KOPT-K1 (cell line): ENCODE results near the gene GRID1.
"Not testable (repeated sequence)": the region's sequence is repeated elsewhere in the genome, so short reads cannot be mapped to it uniquely, and the experiment has no call there.

Source experiments
- H3K27ac ChIP-seq: fragments of 200-600 bp; sonication (generic); 2 replicates; pipeline ENCODE4 v1.5.1; 2016; ENCODE audit warnings: antibody characterized with exemption, mild to moderate bottlenecking, low read depth, low read length; ENCODE audit not compliant: poor library complexity, severe bottlenecking
- H3K36me3 ChIP-seq: fragments of 200-600 bp; sonication (generic); 2 replicates; pipeline ENCODE4 v1.5.1; 2017; ENCODE audit warnings: antibody characterized with exemption, mild to moderate bottlenecking, low read length, moderate library complexity; ENCODE audit not compliant: insufficient read depth
- H3K9me3 ChIP-seq: fragments of 200-600 bp; sonication (generic); 2 replicates; pipeline ENCODE4 v1.5.1; 2017; ENCODE audit warnings: antibody characterized with exemption, low read length, mild to moderate bottlenecking; ENCODE audit not compliant: insufficient read depth, poor library complexity, severe bottlenecking

GRID1 gene

DNA sequence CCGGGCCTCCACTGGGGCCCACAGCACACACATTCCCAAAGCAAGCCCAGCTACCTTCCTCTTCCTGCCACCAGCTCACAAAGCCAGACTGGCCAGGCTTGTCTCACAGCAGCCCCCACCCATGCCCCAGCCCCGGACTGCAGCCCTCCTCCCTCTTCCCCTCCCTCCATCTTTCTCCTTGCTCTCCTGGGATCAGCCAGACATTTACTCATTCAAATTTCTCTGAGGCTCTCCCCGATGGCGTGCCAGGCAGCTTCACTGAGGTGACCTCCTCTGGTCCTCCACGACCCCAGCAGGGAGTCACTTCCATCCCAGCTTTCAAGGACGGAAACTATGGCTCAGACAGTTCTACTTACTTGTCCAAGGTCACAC is 187.5 kb downstream of the GRID1 start:
- no peaks in the 10 kb centered on the region for H3K36me3 ChIP-seq
- H3K9me3 ChIP-seq: no peaks in the 10 kb centered on the region
- no peak overlapping the region for H3K27ac ChIP-seq

DNA sequence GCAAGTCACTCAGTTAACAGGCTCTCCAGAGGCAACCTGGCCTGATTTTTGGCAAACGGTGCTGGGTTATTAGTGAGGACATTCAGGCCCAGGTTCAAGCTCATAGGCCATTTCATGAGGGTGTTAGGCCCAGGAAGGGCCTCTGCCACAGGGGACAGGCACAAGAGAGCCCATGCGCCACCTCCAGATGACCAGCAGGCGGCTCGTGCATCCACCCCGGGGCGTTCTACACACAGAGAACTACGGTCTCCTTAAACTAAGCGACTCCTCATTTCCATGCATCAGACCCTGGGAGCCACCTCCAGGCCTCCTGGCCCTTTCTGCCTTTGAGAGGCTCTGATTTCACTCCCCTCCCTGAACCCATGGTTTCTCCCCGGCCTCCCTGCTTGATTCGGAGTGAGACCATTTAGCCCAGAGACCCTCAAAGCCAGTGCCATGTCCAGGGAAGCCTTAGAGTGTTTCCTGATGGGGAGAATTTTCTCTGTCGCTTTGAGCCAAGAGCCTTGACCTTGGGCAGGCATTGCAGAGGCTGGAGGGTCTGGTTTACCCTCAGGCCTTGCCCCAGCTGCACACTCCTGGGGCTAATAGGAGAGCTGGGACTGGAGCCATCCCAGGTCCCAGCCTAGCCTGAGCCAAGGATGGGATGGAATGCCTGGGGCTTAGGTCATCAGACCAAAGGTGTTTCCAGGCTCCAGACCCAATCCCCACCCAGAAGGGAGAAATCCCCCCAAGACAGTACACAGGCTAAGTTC is 188.0 kb downstream of the GRID1 start:
- Histone ChIP-seq H3K27ac (no peak overlapping the region), H3K9me3 (no peaks in the 10 kb centered on the region), H3K36me3 (no peaks in the 10 kb centered on the region)

DNA sequence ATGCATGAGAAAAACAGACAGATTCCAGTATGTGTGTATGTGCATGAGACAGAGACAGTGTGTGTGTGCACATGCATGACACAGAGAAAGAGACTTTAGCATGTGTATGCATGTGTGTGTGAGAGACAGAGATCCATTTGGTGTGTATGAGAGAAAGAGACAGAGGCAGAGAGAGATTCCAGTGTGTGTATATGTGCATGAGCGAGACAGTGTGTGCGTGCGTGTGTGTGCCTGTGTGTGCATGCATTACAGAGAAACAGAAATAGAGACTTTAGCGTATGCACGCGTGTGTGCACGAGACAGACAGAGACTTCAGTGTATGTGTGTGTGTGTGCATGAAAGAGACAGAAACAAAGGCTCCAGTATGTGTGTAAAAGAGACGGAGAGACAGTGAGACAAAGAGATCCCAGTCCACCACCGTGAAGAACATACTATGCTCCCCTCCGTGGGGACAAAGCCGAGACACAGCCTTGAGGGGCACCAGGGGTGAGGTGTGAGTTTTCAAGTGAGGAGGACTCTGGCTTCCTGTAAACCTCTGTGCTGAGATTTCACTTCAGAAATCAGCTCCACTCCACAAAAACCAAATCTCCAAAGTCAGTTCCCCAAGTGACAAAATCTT is 188.9 kb downstream of the GRID1 start:
- Histone ChIP-seq H3K27ac (no peak overlapping the region), H3K36me3 (no peaks in the 10 kb centered on the region), H3K9me3 (no peaks in the 10 kb centered on the region)

DNA sequence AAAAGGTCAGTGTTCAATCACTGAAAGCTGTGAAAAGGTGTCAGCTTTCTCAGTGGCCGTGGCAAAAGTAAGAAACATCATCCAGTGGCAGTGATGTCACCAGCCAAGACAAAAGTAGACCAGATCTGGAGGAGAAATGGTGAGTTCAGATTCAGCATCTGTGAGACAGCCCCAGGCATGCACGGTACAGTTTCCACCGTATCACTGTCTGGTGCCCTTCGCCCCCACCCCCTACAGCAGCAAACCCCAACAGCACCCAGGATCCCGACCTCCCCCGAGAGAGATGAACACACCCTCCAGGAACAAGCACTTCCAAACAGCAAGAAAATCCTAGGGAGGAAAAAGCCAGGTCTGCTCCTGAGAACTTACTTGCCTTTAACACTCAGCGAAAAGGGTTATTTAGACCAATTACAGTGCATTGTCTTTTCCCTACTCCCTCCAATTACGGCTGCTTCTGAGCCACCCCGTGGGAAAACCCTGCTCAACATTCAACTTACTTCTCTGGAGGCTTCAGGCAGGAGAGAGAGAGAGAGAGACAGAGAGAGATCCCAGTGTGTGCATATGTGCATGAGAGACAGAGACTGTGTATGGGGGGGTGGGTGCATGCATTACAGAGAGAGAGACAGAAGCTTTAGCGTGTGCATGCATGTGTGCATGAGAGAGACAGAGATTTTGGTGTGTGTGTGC is 189.6 kb downstream of the GRID1 start:
- Histone ChIP-seq H3K9me3 (no peaks in the 10 kb centered on the region), H3K27ac (no peak overlapping the region), H3K36me3 (no peaks in the 10 kb centered on the region)

DNA sequence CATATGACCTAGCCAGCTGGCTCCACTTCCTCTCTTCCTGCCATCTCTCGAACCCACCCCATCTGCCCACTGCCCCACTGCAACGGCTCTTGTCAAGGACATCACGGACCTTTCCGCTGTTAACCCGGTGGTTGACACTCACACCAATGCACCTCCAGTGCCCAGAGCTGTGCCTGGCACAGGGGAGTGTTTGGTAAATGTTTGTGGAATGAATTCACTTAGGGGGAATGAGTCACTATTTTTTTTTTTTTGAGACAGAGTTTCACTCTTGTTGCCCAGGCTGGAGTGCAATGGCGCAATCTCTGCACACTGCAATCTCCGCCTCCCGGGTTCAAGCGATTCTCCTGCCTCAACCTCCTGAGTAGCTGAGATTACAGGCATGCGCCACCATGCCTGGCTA is 191.1 kb downstream of the GRID1 start:
- not testable (repeated sequence) for H3K9me3 ChIP-seq, H3K36me3 ChIP-seq, H3K27ac ChIP-seq

DNA sequence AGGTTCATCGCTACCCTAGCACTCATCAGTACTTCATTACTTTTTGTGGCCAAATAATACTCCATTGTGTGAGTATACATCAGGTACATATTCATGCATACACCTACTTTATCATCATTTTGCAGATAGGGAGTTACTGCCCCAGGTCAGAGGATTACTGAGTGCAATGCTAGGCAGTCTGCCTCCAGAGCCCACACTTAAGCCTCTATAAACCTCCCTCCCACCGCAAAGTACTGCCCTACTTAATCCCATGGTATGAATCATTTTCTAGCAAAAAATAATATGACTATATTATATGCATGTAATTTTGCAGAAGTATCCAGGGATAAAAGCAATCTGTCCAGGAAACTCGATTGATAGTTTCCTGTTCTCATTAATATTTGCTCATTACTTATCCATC is 194.3 kb downstream of the GRID1 start:
- Histone ChIP-seq H3K27ac (no peak overlapping the region), H3K9me3 (no peaks in the 10 kb centered on the region), H3K36me3 (no peaks in the 10 kb centered on the region)

DNA sequence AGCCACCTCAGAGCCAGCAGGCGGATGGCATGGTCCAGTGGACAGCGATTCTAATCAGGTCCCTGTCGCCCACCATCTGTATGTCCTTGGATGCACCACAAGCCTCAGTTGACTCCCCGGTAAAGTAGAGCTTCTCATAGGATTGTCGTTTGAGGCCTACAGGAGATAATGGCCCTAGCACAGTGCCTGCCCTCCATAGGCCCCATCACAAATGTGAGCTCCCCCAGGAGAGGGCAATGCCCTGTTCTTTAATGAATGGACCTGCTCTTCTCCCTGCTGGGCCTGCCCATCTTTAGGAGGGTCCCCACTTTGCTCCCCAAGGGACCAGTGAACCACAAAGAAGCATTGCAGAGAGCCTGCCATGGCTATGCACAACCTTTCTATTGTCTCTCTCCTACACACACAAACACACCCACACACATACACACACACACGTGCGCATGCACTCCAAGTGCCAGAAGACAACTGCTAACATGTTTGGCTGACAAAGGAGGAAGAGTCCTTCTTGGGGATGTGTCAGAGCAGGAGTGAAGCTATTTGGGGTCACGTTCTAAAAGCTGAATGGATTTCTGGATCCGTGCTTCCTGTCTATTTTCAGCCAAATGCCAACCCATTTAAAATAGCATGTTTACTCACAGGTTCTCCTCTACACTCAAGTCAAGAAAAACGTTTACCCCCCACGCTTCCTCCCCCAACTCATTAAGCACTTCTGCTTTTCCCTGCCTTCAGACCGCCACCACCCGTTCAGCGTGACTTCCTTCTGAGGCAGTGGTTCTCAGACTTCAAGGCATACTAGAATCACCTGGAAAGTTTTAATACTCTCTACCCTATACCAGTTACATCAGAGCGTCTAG is 196.1 kb downstream of the GRID1 start:
- H3K9me3 ChIP-seq: no peaks in the 10 kb centered on the region
- no peak overlapping the region for H3K27ac ChIP-seq
- no peaks in the 10 kb centered on the region for H3K36me3 ChIP-seq

DNA sequence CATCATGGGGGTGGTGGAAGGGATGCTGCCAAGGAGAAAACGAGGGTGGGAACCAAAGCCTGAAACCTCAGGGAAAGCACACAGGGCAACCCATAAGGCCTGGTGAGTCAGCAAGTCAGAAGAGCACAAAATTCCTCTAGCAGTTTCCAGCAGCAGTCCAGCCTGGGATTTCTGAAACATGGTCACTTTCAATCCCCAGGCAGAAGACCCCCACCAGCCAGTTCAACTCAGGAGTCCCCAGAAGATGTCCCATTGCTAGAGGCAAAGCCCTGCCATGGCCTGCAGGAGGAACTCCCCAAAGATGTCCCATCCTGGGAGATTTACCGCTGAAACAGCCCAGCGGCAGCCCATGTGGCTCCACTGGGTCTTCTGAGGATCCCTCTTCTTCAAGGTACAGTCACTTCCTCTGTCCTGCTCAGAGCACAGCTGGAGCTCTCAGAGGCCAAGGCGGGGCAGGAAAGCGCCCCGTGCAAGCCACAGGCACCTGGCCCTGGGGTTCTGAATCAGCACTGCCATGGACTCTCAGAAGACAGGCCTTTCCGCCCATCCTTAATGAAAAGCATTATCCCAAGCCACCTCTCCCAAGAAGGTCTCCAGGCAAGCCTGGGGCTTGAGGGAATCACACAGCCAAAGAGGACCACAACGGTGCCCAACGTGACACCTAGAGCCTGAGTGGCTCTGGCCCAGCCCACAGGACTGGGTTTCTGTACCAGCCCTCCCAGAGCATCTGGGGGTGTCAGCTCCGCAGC is 196.9 kb downstream of the GRID1 start:
- H3K9me3 ChIP-seq: no peaks in the 10 kb centered on the region
- no peak overlapping the region for H3K27ac ChIP-seq
- no peaks in the 10 kb centered on the region for H3K36me3 ChIP-seq

DNA sequence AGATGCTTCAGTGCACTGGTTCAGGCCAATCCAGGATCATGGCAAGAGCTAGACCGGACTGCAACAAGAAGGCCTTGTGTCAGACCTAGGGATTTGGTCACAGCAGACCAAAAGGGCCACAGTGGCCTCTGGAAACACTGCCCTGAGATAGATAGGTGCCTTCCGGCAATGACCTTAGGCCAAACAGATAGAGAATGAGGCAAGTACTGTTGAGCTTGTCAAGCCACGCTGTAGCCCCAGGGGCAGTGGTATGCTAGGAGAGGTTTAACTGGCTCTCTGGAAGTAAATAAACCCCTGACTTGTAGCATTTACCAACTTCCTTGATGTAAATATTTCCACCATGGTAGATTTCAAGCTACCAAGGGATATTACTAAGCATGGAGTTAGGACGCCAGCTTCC is 197.5 kb downstream of the GRID1 start:
- no peaks in the 10 kb centered on the region for H3K36me3 ChIP-seq
- H3K27ac ChIP-seq: no peak overlapping the region
- H3K9me3 ChIP-seq: no peaks in the 10 kb centered on the region

DNA sequence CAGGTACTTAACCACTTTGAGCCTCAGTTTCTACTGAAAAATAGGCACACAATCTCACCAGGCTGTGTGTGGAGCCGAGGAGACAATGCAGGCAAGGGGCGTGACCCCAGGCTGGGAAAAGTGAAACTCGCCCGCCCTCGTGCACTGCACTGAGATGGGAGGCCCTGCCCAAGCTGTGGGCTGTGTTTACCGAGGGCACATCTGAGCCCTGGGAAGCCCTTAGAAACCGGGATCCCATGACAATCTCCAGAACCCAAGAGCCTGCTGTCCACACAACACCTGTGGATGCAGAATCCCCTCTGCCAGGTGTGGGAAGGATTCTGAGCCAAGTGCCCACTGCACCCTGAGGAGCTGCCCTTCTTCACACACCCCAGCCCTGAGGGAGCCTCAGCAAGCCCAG is 198.3 kb downstream of the GRID1 start:
- H3K9me3 ChIP-seq: no peaks in the 10 kb centered on the region
- no peak overlapping the region for H3K27ac ChIP-seq
- H3K36me3 ChIP-seq: no peaks in the 10 kb centered on the region

DNA sequence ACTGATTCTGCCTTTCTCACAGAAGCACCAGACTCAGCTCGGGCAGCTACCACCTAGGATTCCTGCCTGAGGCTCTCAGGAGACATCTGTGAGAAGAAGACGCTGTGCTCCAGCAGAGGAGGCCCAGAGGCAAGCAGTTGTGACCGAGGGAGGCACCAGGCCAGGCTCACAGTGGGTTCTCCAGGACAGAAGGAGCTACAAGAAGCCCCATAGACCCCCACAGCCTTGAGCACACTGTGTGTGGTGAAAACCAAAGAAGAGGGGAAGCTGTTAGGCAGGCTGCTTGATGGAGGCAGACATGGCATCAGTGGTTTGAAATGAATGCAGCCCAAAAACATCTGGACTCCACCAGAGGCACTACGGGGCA is 198.8 kb downstream of the GRID1 start:
- Histone ChIP-seq H3K27ac (no peak overlapping the region), H3K36me3 (no peaks in the 10 kb centered on the region), H3K9me3 (no peaks in the 10 kb centered on the region)

DNA sequence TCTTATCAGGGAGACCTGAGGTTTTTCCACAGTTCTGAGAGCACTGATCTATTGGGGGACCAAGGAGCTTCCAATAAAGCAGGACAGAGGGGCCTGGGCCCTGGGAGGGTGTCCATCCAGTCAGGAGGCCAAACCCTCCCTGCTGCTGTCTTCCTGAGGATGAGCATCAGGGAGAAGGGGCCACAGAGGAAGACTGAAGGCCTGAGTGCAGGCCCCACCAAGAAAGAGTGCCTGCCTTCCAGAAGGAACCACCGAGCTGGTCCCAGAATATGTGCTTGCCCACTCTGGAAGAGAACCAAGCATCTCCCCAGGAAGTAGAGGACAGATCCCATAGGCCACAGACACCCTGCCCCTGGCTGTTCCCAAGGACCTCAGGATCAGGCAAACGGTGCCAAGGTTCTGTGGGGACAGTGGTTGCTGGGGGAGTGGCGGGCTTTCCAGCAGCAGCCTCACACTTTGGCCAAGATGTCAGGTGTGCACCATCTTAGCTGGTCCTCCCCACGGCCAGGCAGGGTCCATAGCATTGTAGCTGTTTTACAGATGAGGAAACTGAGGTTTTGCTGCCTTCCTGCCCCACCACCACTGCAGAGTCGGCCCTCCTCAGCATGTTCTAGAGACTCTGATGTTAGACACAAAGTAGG is 199.4 kb downstream of the GRID1 start:
- no peak overlapping the region for H3K27ac ChIP-seq
- H3K36me3 ChIP-seq: no peaks in the 10 kb centered on the region
- H3K9me3 ChIP-seq: no peaks in the 10 kb centered on the region

DNA sequence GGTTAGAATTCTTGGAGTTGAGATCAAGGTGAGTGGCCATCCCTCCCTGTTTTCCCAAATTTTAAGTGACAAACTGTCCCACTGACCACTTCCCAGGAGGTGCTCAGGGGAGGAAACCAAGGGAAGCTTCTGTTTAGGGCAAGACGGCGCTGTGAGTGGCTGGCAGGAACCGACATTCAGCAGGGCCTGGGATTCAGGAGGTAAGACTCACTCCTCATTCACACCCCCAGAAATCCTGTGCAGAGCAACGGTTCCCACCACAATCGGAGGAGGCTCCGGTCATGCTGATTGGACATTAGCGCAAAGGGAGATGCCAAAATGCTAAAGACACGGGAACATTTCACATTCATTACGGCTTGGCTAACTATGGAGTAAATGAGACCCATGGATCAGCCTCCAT is 200.9 kb downstream of the GRID1 start:
- Histone ChIP-seq H3K36me3 (no peaks in the 10 kb centered on the region), H3K9me3 (no peaks in the 10 kb centered on the region), H3K27ac (no peak overlapping the region)

DNA sequence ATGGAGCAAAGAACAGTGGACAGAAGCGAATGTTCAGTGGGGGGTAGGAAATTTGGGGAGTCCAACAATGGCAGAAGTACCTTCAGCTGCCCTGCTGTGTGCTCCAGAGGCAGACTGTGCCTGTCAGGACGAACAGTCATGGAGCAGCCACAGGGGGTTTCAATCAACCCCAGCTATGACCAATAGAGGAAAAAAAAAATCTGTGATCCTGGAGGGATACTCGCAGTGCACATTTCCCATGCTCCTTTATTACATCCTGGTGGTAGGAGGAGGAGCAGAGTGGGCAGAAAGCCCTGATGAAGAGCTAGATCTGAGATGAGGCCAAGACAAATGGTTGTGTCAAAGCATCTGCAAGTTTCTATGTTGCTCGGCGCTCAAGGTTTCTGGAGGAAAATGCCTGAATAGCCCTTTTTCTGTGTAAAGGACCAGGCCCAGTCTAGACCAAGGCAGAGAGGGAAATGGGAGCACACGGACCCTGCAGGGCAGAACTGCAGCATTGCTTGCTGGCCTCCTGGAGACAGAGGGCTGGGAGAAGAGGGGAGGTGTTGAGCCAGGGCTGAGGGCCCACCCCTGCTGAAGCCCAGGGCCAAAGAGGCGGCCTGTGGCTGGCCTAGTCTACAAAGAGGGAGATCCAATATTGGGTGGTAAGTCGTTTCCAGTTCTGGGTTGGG is 201.5 kb downstream of the GRID1 start:
- Histone ChIP-seq H3K27ac (no peak overlapping the region), H3K9me3 (no peaks in the 10 kb centered on the region), H3K36me3 (no peaks in the 10 kb centered on the region)
